HPDE6-E6E7 (cell line): ENCODE measurements around the gene KIF5A.
"Not testable (repeated sequence)": the region's sequence is repeated elsewhere in the genome, so short reads cannot be mapped to it uniquely, and the experiment has no call there.

ENCODE experiments used
- DNase-seq: peaks from one replicate; pipeline ENCODE4 v3.0.0; 2011; ENCODE audit warnings: missing footprints; ENCODE audit errors: extremely low spot score

The KIF5A gene

DNA sequence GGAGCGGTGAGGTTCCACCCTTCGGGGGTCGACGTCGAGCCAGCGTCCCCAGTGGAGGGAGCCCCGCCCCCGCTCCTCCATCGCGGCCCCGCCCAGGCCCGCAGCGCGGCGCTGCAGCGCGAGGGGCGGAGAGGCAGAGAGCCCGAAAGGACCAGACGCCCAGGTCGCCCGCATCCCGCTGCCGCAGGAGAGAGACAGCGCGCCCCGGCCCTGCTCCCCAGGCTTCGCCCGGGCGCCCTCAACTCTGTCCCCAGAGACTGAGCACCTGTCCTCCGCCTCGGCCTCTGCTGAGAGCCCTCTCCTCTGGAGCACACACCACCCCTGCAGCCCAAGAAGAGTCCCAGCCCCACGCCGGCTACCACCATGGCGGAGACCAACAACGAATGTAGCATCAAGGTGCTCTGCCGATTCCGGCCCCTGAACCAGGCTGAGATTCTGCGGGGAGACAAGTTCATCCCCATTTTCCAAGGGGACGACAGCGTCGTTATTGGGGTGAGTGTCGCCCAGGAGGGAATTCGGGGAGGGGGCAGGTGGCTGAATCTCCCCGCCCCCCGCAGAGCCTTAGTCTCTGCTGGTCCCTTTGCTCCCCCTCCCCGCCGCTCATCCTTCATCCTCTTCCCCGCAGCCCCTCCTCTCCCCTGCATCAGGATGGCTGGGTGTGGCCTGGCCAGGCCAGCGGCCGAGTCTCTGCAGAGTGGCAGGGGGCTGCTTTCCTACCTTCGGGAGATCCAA, at the start of gene KIF5A:
Gene KIF5A (plus strand): TSS at position 136 of the 732 bp plus-strand sequence. CDS start 228 bp downstream, at position 364.
- no peak for DNase-seq

DNA sequence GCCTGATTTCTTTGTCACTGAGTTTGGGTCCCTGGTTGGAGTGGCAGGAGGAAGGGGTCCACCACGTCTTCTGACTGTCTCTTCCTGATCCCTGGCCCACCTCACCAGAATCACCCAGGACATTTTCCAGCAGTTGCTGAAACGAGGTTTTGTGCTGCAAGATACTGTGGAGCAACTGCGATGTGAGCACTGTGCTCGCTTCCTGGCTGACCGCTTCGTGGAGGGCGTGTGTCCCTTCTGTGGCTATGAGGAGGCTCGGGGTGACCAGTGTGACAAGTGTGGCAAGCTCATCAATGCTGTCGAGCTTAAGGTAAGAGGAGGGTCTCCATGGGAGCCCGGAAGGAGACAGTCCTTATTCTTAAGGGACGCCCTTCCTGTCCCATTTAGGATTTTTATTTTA, 49.6 kb upstream of the KIF5A start:
- no peak for DNase-seq

DNA sequence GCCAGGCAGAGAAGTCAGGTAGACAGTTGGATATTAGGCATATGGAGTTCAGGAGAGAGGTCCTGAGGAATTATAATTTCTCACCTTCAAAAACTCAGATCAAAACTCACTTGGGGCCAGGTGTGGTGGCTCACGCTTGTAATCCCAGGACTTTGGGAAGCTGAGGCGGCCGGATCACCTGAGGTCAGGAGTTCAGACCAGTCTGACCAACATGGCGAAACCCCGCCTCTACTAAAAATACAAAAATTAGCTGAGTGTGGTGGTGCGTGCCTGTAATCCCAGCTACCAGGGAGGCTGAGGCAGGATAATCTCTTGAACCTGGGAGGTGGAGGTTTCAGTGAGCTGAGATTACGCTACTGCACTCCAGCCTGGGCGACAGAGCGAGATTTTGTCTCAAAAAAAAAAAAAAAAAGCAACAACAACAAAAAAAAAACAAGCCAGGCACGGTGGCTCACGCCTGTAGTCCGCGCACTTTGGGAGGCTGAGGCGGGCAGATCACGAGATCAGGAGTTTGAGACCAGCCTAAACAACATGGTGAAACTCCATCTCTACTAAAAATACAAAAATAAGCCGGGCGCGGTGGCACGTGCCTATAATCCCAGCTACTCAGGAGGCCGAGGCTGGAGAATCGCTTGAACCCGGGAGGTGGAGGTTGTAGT, 47.4 kb upstream of the KIF5A start:
- DNase-seq, result not testable (repeated sequence)

DNA sequence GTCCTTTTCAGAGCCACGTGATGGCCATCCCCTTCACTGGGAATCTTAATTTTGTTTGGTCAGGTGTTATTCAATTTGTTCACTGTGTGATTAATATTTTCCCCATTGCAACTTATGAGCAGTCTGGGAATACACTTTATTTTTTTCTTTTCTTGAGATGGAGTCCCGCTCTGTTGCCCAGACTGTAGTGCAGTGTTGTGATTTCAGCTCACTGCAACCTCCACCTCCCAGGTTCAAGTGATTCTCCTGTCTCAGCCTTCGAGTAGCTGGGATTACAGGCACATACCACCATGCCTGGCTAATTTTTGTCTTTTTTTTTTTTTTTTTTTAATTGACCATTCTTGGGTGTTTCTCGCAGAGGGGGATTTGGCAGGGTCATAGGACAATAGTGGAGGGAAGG, 43.3 kb upstream of the KIF5A start:
- DNase-seq, result not testable (repeated sequence)

DNA sequence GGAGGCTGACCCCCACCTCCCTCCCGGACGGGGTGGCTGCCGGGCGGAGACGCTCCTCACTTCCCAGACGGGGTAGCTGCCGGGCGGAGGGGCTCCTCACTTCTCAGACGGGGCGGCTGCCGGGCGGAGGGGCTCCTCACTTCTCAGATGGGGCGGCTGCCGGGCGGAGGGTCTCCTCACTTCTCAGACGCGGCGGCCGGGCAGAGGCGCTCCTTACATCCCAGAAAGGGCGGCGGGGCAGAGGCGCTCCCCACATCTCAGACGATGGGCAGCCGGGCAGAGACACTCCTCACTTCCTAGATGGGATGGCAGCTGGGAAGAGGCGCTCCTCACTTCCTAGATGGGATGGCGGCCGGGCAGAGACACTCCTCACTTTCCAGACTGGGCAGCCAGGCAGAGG, 42.0 kb upstream of the KIF5A start:
- not testable (repeated sequence) for DNase-seq

DNA sequence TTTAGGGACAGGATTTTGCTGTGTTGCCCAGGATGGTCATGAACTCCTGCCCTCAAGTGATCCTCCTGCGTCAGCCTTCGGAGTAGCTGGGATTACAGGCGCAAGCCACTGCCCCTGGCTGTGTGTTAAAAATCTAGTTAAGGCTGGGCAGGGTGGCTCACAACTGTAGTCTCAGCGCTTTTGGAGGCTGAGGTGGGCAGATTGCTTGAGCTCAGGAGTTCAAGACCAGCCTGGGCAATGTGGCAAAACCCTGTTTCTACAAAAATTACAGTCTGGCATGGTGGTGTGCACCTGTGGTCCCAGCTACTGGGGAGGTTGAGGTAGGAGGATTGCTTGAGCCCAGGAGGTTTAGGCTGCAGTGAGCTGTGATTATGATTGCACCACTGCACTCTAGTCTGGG, 38.7 kb upstream of the KIF5A start:
- DNase-seq, result no peak

DNA sequence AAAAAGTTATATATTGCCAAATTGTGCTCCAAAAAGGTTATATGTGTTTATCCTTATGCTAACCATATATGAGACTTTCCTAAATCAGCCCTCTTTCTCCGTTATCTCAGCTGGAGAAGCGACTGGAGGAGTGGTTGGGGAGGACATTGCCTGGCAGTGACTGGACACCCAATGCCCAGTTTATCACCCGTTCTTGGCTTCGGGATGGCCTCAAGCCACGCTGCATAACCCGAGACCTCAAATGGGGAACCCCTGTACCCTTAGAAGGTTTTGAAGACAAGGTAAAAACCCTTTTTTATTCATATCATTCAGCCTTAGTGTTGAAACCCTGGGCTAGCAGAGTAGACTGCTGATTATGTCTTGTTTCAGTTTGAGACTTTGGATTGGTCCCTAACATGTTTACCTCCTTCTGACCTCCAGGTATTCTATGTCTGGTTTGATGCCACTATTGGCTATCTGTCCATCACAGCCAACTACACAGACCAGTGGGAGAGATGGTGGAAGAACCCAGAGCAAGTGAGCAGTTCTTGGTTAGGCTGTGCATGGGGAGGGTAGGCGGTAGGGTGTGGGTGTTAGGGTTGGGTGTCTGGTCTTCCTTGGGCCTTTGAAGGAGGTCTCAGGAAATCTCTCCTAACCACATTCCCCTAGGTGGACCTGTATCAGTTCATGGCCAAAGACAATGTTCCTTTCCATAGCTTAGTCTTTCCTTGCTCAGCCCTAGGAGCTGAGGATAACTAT, 38.1 kb upstream of the KIF5A start:
- no peak for DNase-seq

DNA sequence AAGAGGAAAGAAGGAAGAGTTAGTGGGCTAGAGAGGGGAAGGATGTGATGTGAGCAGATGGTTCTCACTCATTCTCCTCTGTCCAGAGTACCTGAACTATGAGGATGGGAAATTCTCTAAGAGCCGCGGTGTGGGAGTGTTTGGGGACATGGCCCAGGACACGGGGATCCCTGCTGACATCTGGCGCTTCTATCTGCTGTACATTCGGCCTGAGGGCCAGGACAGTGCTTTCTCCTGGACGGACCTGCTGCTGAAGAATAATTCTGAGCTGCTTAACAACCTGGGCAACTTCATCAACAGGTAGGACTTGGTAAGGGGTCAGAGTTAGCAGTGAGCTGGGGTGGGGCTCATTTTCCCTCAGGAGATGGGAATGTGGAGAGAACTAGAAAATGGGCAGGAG, 37.2 kb upstream of the KIF5A start:
- no peak for DNase-seq

DNA sequence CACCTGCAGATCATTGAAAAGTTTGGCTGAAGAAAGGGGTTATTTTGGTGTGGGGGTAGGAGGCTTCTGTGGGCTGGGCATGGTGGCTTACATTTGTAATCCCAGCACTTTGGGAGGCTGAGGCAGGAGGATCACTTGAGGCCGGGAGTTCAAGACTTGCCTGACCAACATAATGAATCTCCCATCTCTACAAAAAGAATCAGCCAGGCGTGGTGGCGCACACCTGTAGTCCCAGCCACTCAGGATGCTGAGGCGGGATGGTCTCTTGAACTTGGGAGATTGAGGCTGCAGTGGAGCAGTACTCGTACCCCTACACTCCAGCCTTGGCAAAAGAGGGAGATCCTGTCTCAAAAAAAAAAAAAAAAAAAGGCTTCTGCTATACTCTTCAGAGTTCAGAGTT, 36.6 kb upstream of the KIF5A start:
- DNase-seq, result no peak

DNA sequence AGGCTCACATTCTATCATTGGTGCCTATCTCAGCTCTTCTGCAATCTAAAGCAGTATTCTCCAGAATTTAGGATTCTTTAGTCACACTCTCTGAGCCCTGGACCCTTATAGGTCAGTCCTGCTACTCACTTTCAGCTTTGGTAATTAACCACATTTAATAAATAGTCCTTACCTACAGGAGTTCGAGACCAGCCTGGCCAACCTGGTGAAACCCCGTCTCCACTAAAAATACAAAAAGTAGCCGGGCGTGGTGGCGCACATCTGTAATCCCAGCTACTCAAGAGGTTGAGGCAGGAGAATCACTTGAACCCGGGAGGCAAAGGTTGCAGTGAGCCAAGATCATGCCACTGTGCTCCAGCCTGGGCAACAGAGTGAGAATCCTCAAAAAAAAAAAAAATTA, 36.2 kb upstream of the KIF5A start:
- not testable (repeated sequence) for DNase-seq

DNA sequence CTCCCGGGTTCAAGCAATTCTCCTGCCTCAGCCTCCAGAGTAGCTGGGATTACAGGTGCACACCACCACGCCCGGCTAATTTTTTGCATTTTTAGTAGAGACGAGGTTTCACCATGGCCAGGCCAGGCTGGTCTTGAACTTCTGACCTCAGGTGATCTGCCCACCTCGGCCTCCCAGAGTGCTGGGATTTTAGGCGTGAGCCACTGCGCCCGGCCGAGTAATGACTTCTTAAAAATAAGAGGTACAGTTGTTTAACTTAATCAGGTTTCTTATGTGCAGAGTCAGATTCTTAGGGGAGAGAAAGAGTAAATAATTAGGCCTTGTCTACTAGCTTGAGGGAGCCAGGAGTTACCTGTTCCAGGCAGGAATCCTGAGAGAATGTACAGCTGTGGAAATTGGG, 35.6 kb upstream of the KIF5A start:
- not testable (repeated sequence) for DNase-seq

DNA sequence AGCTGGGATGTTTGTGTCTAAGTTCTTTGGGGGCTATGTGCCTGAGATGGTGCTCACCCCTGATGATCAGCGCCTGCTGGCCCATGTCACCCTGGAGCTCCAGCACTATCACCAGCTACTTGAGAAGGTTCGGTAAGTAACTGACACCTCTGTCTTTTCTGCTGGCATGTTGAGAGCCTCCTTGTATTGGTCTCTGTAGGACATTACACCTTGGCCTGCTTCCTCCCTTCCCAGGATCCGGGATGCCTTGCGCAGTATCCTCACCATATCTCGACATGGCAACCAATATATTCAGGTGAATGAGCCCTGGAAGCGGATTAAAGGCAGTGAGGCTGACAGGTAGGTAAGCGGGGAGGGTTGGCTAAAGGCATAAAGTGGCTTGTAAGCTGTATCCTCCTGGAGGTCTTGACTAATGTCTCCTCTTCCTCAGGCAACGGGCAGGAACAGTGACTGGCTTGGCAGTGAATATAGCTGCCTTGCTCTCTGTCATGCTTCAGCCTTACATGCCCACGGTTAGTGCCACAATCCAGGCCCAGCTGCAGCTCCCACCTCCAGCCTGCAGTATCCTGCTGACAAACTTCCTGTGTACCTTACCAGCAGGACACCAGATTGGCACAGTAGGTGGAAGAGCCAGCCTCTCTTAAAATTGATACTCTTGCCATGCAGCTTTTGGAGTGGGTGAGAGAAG, 35.0 kb upstream of the KIF5A start:
- no peak for DNase-seq

DNA sequence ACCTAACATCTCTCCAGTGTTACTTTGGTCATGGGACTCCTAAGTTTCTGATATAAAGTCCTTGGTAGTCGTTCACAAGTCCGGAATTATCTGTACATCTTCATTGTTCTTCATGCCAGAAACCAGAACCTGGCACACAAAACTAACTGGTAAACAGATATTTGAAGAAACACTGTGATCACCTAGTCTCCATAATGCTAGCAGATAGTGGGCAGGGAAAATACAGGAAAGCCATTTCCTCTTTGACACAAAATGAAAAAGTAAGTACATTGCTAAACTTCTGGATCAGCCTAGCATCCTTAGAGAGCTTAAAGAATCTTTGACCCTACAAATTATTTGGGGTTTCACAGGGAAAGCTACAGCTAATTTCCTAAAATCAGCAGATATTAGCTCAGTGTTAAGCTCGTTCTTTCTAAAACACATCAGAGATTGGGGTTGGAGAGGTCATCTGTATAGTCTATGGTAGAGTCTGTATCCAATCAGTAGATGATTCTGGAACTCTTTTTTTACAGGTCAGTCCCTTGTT, 34.4 kb upstream of the KIF5A start:
- no peak for DNase-seq

DNA sequence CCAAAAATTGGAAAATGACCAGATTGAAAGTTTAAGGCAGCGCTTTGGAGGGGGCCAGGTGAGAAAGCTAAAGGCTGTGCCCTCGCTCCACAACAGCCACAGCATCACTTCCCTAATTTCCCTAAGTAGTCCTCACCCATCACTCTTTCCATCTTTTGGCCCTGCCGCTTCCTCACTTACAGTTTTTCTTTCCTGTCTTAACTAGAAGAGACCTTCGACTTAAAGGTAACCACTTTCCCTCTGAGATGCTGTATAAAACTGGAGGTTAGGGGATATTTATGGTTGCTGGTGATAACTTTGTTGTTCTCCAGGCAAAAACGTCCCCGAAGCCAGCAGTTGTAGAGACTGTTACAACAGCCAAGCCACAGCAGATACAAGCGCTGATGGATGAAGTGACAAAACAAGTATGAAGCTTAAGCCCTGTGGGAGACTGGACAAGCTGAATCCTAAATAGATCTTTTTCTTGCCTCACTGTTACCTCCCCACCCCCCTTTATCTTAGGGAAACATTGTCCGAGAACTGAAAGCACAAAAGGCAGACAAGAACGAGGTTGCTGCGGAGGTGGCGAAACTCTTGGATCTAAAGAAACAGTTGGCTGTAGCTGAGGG, 33.8 kb upstream of the KIF5A start:
- DNase-seq, result no peak

DNA sequence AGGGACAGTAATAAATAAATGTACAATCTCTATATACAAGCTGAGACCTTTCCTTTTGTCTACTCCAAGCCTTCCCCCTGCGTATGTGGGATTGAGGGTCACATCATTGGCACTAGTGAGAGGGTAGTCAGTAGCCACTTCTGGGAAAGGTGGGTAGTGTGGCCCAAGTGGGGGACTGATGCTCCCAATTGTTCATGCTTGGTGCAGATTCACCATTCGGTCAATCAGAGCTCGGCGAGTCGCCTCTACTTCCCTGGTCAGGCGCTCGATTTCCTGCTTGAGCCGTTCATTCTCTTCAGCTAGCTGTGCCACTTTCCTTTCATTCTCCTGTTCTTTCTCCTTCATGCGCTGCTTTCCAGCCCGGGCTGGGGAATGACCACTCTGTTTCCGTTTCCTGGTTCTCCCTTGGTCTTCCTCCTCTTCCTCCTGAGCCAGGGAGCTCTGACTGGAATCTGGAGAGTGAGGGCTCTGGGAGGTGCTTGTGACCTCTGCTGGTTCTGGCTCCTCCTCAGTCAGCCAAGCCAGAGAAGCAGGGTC, 33.2 kb upstream of the KIF5A start:
- no peak for DNase-seq

DNA sequence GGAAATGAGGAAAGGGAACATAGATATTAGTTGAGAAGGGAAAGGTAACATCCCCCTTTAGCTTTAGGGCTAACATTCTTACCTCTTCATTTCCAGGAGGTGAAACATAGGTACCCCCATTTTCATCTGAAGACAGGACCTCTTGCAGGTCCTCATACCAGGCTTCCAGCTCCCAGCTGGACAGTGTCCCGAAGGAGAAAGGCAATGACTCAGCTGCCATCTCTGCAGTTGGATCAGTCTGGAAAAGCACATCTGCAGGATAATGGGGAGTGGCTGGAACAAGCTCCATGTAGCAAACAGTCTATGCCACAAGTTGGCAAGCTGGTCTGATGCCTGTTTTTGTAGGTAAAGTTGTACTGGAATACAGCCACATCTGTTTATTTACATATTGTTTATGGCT, 32.7 kb upstream of the KIF5A start:
- no peak for DNase-seq

DNA sequence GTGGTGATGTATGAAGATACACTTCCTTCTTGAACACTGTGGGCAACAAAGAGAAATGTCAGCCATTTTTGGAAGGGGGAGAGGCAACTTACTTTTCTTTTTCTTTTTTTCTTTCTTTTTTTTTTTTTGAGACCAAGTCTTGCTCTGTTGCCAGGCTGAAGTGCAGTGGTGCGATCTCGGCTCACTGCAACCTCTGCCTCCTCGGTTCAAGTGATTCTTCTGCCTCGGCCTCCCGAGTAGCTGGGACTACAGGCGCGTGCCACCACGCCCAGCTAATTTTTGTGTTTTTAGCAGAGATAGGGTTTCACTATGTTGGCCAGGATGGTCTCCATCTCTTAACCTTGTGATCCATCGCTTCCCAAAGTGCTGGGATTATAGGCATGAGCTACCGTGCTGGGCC, 32.1 kb upstream of the KIF5A start:
- not testable (repeated sequence) for DNase-seq

DNA sequence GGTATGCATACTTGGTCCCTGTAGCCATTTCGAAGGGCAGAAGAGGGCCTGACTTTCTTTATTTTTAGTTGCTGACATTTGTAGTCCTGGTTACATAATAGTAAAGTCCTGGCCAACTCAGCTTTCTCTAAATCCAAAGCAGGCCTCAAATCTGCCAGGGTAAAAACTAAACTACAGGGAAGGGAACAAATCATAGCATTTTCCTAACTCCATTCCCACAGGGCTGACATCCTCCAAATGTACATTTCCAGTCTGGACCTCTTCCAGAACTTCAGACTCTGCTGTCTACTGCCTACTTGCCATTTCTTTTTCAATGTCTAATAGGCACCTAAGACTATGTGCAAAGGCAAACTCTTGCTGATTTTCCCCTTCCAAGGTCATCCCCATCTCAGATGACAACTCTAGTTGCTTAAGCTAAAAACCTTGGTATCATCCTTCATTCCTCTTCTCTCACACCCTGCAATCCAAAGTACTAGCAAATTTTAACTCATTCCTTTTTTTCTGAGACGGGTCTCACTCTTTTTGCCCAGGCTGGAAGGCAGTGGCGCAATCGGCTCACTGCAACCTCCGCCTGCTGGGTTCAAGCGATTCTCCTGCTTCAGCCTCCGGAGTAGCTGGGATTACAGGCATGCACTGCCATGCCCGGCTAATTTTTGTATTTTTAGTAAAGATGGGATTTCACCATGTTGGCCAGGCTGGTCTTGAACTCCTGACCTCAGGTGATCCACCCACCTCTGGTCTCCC, 31.5 kb upstream of the KIF5A start:
- DNase-seq, result no peak

DNA sequence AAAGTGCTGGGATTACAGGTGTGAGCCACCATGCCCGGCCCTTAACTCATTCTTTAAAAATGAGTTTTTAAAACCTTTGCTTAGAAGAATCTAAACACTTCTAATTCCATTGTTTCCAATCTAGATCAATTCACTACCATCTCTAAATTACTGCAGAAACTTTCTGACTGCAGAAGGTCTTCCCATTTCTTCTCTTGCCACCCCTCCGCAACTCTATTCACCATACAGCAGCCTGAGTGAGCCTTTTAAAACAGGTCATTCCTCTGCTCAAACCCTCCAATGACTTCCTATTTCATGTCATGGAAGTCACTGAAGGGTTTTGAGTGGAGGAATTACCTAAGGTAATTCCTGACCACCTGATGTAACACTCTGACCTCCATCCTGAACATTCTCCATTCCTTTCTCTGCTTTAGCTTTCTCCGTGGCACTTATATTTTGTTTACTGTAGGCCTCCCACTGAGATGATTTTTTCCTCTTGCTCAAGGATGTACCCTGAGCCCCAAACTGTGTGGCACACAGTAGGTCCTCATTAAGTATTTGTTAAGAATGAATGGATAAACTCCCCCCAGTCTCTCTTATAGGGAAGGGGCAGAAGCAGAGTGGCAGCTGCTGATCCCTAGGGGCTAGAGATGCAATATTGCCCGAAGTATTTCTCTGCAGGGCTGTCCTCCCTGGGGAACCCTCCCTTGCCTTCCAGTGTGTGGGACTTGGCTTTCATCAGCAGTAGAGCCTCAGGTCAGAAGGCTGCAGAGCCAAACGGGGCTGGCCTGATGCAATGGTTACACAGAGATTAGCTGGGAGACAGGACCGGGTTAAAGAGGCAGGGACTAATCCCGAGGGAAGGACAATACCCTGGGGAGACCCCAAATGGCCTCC, 30.7 kb upstream of the KIF5A start:
- no peak for DNase-seq

DNA sequence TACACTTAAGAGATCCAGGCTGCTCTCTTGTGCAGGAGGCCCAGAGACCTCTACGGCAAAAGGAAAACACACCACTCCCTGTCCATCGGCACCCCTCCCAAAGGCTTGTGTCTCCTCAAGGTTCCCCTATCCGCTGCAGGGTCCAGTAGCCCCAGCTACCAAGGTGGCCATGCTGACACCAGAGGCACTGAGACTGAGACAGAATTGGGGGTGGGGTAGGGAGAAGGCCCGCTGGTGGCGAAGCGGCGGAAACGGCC, 30.1 kb upstream of the KIF5A start:
- no peak for DNase-seq
